Natural killer cell (primary cell): ENCODE results near the gene ACOT12. TPM values are rescaled to one million over a fixed set of nuclear protein-coding genes. Genes with fewer than 3 reads are reported as not detected.

Experiments
- ATAC-seq, 3 donors: fragments of 150-1000 bp in 2 of 3; fragments of 200-7000 bp in 1 of 3; cut with Tn5 transposase; 1 replicate in 1 of 3; 2 replicates in 2 of 3; pipeline ENCODE4 v1.10.0; 2021; ENCODE audit warnings: mild to moderate bottlenecking in 2 of 3, moderate library complexity in 2 of 3
- DNase-seq, 2 donors: peaks; one replicate each; pipeline versions ENCODE4 v3.0.0 to v3.0.0-alpha.2; 2013 to 2021; ENCODE audit warnings: mixed read lengths in 1 of 2
- H3K27ac ChIP-seq: one replicate; pipeline ENCODE4 v1.5.1; 2013; ENCODE audit warnings: mild to moderate bottlenecking, low read length
- H3K27me3 ChIP-seq: one replicate; pipeline ENCODE4 v1.6.1; 2013; ENCODE audit warnings: low read length; ENCODE audit not compliant: control insufficient read depth, insufficient read depth
- H3K36me3 ChIP-seq: one replicate; pipeline ENCODE4 v1.6.1; 2013; ENCODE audit warnings: low read length; ENCODE audit not compliant: control insufficient read depth, insufficient read depth
- H3K4me1 ChIP-seq: one replicate; pipeline ENCODE4 v1.6.1; 2013; ENCODE audit warnings: low read length; ENCODE audit not compliant: control insufficient read depth, insufficient read depth
- H3K4me3 ChIP-seq: one replicate; pipeline ENCODE4 v1.5.1; 2013; ENCODE audit warnings: low read length
- H3K9me3 ChIP-seq: one replicate; pipeline ENCODE4 v1.6.1; 2013; ENCODE audit warnings: low read length; ENCODE audit not compliant: control insufficient read depth, insufficient read depth
- H3K27ac Mint-ChIP-seq, 2 donors: one replicate each; pipeline ENCODE4 v1.8.0; 2022; ENCODE audit warnings: mild to moderate bottlenecking in 2 of 2, mixed read lengths in 2 of 2, moderate library complexity in 1 of 2
- H3K27me3 Mint-ChIP-seq, 2 donors: one replicate each; pipeline ENCODE4 v1.8.0; 2022; ENCODE audit warnings: low read depth in 2 of 2, mixed read lengths in 2 of 2
- H3K36me3 Mint-ChIP-seq: one replicate; pipeline ENCODE4 v1.8.0; 2022; ENCODE audit warnings: mixed read lengths
- H3K4me1 Mint-ChIP-seq, 2 donors: one replicate each; pipeline ENCODE4 v1.8.0; 2022; ENCODE audit warnings: mixed read lengths in 2 of 2
- H3K4me3 Mint-ChIP-seq: one replicate; pipeline ENCODE4 v1.8.0; 2022; ENCODE audit warnings: mild to moderate bottlenecking, moderate library complexity, mixed read lengths
- H3K9me3 Mint-ChIP-seq, 2 donors: one replicate each; pipeline ENCODE4 v1.8.0; 2022; ENCODE audit warnings: mixed read lengths in 2 of 2
- WGBS: methylation state at CpG from one replicate; pipeline ENCODE4 v1.1.7; 2013; ENCODE audit warnings: missing lambda C conversion rate; ENCODE audit not compliant: insufficient coverage; 5-methylcytosine and 5-hydroxymethylcytosine counted together
- intact Hi-C: fragments of 100-400 bp; cut with micrococcal nuclease; formaldehyde crosslinking; loops from one replicate; pipeline ENCODE4 v1.14.2; 2022
- total RNA-seq, 4 donors: library from RNA; stranded (reverse); fragments of 120-200 nt in 1 of 4; gene quantifications; one replicate each; pipeline versions ENCODE4 v1.2.3 to v1.2.4, GENCODE V29; 2013 to 2022
- TF ChIP-seq, protein P1 (sequence below): fragments of 200-600 bp; IDR thresholded peaks from one replicate; pipeline ENCODE4 v1.8.0; 2022; ENCODE audit warnings: antibody characterized with exemption

The ACOT12 gene
- total RNA-seq, 3 donors from 2014 or later (not counting 1 experiment from before 2014, with no cell fraction given): not detected

DNA sequence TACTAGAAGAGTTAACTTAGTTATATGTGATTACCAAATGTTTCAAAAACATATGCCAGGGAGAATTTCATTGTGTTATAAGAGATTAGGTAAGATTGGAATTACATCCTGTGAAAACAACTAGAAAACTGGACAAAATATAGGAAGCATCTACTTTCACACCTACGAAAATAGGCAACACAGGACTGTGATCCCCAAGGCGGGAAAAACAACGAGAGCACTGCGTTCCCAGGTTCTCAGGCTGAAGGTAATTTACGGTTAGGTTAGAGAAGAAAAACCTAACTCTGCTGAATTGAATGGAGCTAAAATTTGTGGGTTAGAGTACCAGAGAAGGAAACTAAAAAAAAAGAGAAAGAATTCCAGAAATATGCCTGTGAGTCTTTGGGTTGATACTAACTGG lies 28.4 kb downstream of the ACOT12 start:
- DNase-seq (no peak), ATAC-seq (no peak)
- Mint-ChIP-seq H3K4me3 (no peak overlapping the region), H3K36me3 (no peaks in the 10 kb centered on the region), H3K4me1 (peaks cover 0 to 5% of the 10 kb centered on the region in 2 donors), H3K27me3 (no peaks in the 10 kb centered on the region), H3K27ac (no peak overlapping the region), H3K9me3 (no peaks in the 10 kb centered on the region)
- 93% methylated on average over 5 of the region's 5 CpGs for WGBS
- intact Hi-C loops: no loop called here
- Histone ChIP-seq H3K27ac (no peak overlapping the region), H3K9me3 (no peaks in the 10 kb centered on the region), H3K4me1 (no peaks in the 10 kb centered on the region), H3K4me3 (no peak overlapping the region), H3K27me3 (no peaks in the 10 kb centered on the region), H3K36me3 (no peaks in the 10 kb centered on the region)
- TF ChIP-seq, protein P1, sequence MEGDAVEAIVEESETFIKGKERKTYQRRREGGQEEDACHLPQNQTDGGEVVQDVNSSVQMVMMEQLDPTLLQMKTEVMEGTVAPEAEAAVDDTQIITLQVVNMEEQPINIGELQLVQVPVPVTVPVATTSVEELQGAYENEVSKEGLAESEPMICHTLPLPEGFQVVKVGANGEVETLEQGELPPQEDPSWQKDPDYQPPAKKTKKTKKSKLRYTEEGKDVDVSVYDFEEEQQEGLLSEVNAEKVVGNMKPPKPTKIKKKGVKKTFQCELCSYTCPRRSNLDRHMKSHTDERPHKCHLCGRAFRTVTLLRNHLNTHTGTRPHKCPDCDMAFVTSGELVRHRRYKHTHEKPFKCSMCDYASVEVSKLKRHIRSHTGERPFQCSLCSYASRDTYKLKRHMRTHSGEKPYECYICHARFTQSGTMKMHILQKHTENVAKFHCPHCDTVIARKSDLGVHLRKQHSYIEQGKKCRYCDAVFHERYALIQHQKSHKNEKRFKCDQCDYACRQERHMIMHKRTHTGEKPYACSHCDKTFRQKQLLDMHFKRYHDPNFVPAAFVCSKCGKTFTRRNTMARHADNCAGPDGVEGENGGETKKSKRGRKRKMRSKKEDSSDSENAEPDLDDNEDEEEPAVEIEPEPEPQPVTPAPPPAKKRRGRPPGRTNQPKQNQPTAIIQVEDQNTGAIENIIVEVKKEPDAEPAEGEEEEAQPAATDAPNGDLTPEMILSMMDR: no peak

- DNase-seq (no peak), ATAC-seq (no peak)
- intact Hi-C loops: no loop called here
- Mint-ChIP-seq H3K4me1 (no peaks in the 10 kb centered on the region), H3K27me3 (peaks cover 4 to 8% of the 10 kb centered on the region in 2 donors), H3K9me3 (no peaks in the 10 kb centered on the region), H3K4me3 (no peak overlapping the region), H3K36me3 (no peaks in the 10 kb centered on the region), H3K27ac (no peak overlapping the region)
- 94% methylated on average over 3 of the region's 4 CpGs for WGBS
- H3K36me3 ChIP-seq: no peaks in the 10 kb centered on the region
- H3K27me3 ChIP-seq: no peaks in the 10 kb centered on the region
- TF ChIP-seq, protein P1: no peak
- H3K9me3 ChIP-seq: no peaks in the 10 kb centered on the region
- no peaks in the 10 kb centered on the region for H3K4me1 ChIP-seq
- H3K4me3 ChIP-seq: no peak overlapping the region
- no peak overlapping the region for H3K27ac ChIP-seq
Observed at GRCh38 chr5:81363093-81363871, 30.7 kb downstream of the ACOT12 start.

- H3K27ac ChIP-seq: no peak overlapping the region
- Mint-ChIP-seq H3K4me3 (no peak overlapping the region), H3K36me3 (no peaks in the 10 kb centered on the region), H3K9me3 (no peaks in the 10 kb centered on the region), H3K27me3 (peaks cover 4 to 8% of the 10 kb centered on the region in 2 donors), H3K27ac (no peak overlapping the region), H3K4me1 (no peaks in the 10 kb centered on the region)
- no peak for ATAC-seq
- no peaks in the 10 kb centered on the region for H3K27me3 ChIP-seq
- intact Hi-C loops: no loop called here
- no peaks in the 10 kb centered on the region for H3K4me1 ChIP-seq
- WGBS: 100% methylated on average over 2 of the region's 2 CpGs
- no peaks in the 10 kb centered on the region for H3K9me3 ChIP-seq
- H3K36me3 ChIP-seq: no peaks in the 10 kb centered on the region
- H3K4me3 ChIP-seq: no peak overlapping the region
- TF ChIP-seq, protein P1: no peak
- DNase-seq: no peak
Observed at GRCh38 chr5:81361600-81361999, 32.3 kb downstream of the ACOT12 start.

DNA sequence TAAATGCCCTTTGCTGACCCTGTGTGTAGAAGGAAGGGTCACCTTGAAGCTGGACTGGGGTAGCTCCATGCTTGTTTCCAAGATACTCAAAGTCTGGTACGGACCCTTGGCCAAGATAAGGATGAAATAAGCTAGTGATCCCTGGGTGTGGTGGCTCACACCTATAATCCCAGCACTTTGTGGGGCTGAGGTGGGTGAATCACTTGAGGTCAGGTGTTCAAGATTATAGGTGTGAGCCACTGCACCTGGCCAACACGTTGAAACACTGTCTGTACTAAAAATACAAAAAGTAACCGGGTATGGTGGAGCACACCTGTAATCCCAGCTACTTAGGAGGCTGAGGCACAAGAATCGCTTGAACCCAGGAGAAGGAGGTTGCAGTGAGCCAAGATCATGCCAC lies 33.3 kb downstream of the ACOT12 start:
- 91% methylated on average over 4 of the region's 4 CpGs for WGBS

More for the DNA sequence above, 33.3 kb downstream of the ACOT12 start:
- no peaks in the 10 kb centered on the region for H3K9me3 Mint-ChIP-seq
- H3K4me3 Mint-ChIP-seq: no peak overlapping the region
- H3K27me3 ChIP-seq: no peaks in the 10 kb centered on the region
- H3K4me1 Mint-ChIP-seq: no peaks in the 10 kb centered on the region
- TF ChIP-seq, protein P1: no peak
- intact Hi-C loops: no loop called here
- H3K27ac ChIP-seq: no peak overlapping the region
- no peak overlapping the region for H3K4me3 ChIP-seq
- H3K27ac Mint-ChIP-seq: no peak overlapping the region
- no peaks in the 10 kb centered on the region for H3K9me3 ChIP-seq
- ATAC-seq (no peak), DNase-seq (no peak)
- H3K36me3 ChIP-seq: no peaks in the 10 kb centered on the region
- no peaks in the 10 kb centered on the region for H3K4me1 ChIP-seq
- peaks cover 4 to 8% of the 10 kb centered on the region in 2 donors for H3K27me3 Mint-ChIP-seq
- H3K36me3 Mint-ChIP-seq: no peaks in the 10 kb centered on the region
